ENCODE results near the gene RAD23B.
A peak's percentile ranks its signal among the peaks of the same experiment; 100 is the strongest.
"Not testable (repeated sequence)": the region's sequence is repeated elsewhere in the genome, so short reads cannot be mapped to it uniquely, and the experiment has no call there.

The RAD23B gene

DNA sequence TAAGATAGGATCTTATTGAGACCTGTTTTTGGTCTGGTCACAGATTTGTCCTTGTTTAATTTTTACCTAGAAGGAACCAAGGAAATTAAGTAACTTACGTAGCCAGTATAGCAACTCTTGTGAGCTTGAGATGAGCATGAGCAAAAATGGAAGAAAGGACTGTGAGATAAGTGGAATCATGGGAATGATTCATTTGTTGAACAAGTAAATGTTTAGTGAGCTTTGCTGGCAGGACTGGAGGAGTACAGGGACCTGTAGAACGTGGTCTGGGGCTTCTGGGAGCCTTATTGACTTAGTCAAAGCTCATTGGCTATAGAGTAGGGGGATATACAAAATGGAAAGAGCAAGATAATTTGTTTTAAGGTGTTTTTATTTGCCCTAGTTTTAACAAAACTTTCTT lies 3.0 kb downstream of the RAD23B start:
- Mint-ChIP-seq H3K4me3 (peak overlapping the region; percentile 85), H3K4me1 (peaks cover 55% of the 10 kb centered on the region), H3K27ac (ENCODE audit: low read depth) (peak overlapping the region; percentile 96), H3K36me3 (ENCODE audit: insufficient read depth) (peaks cover 21% of the 10 kb centered on the region), H3K27me3 (no peaks in the 10 kb centered on the region), H3K9me3 (no peaks in the 10 kb centered on the region)
- ATAC-seq (replicated peaks; ENCODE audit: extremely low read depth, poor library complexity, severe bottlenecking) (no peak), DNase-seq (ENCODE audit: low spot score in 2 of 2) (no peak)

DNA sequence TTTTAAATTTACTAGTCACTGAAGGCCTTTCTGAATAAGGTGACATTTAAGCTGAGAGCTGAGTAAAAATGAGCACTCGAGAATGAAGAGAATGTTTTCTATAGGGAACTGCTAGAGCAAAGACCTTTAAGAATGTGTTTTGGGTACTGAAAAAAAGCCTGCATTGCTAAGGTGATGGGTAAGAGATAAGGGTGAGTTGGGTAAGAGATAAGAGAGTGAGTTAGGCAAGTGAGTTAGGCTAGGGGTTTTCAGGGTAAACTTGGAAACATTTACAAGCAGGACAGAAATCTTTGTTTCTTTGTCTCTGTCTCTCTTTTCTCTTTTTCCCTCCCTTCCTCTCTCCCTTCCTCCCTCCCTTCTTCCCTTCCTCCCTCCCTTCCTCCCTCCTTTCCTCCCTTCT lies 5.6 kb downstream of the RAD23B start:
- Mint-ChIP-seq H3K4me1 (peaks cover 47% of the 10 kb centered on the region), H3K27ac (ENCODE audit: low read depth) (no peak overlapping the region), H3K9me3 (no peaks in the 10 kb centered on the region), H3K36me3 (ENCODE audit: insufficient read depth) (peaks cover 12% of the 10 kb centered on the region), H3K27me3 (no peaks in the 10 kb centered on the region), H3K4me3 (no peak overlapping the region)
- DNase-seq (ENCODE audit: low spot score in 2 of 2) (no peak), ATAC-seq (replicated peaks; ENCODE audit: extremely low read depth, poor library complexity, severe bottlenecking) (no peak)

DNA sequence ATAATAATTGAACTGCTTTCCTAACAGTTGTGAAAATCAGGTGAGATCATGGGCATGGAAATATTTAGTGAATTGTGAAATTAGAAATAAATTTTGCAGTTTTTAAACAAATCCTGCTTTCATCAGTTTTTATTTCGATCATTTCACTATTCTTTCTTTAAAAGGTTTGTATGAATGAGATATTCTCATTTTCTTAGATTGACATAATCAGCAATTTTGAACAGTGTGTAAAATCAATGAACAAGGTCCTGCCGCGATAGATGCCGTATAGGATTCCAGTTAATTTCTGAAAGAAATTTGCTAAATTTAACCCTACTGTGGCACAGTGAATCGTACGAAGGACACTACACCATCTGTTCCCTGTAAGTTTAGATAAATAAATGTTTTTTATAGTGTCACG lies 7.5 kb downstream of the RAD23B start:
- peaks cover 3% of the 10 kb centered on the region for H3K36me3 Mint-ChIP-seq (ENCODE audit: insufficient read depth)
- H3K27ac Mint-ChIP-seq (ENCODE audit: low read depth) = peak overlapping the region; percentile 41
- no peak overlapping the region for H3K4me3 Mint-ChIP-seq
- no peak for DNase-seq (ENCODE audit: low spot score in 2 of 2)
- H3K9me3 Mint-ChIP-seq = no peaks in the 10 kb centered on the region
- H3K27me3 Mint-ChIP-seq = no peaks in the 10 kb centered on the region
- no peak for ATAC-seq (replicated peaks; ENCODE audit: extremely low read depth, poor library complexity, severe bottlenecking)
- peaks cover 61% of the 10 kb centered on the region for H3K4me1 Mint-ChIP-seq

DNA sequence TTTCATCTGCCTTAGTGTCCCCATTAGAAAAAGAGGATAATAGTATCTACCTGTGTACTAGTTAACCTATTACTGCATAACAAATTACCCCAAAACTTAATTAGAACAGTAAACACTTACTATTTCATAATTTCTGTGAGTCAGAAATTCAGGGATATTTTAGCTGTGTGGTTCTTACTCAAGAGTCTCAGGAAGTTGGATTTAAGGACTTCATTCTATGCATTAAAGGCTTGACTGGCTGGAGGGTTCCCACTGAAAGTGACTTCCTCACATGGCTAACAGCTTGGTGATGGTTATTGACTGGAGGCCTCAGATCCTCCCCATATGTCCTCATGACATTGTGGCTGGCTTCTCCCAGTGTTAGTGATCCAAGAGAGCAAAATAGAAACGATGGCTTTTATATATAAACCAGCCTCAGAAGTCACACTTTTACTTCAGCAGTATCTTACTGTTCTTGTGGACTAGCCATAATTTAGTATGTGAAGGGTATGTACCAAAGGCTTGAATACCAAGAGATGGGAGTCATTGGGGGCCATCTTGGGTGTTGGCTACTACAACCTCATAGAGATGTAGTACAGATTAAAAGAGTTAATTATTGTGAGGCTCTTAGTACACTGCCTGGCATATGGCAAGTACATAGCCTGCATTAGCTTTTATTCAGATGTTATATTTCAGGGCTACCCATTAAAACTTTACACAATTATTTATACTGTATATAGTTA lies 9.9 kb downstream of the RAD23B start:
- ATAC-seq (replicated peaks; ENCODE audit: extremely low read depth, poor library complexity, severe bottlenecking) = no peak
- DNase-seq (ENCODE audit: low spot score in 2 of 2) = no peak
- H3K4me1 Mint-ChIP-seq = peaks cover 60% of the 10 kb centered on the region
- H3K27ac Mint-ChIP-seq (ENCODE audit: low read depth) = no peak overlapping the region
- H3K4me3 Mint-ChIP-seq = no peak overlapping the region
- peaks cover 11% of the 10 kb centered on the region for H3K36me3 Mint-ChIP-seq (ENCODE audit: insufficient read depth)
- H3K27me3 Mint-ChIP-seq = no peaks in the 10 kb centered on the region
- H3K9me3 Mint-ChIP-seq = no peaks in the 10 kb centered on the region

DNA sequence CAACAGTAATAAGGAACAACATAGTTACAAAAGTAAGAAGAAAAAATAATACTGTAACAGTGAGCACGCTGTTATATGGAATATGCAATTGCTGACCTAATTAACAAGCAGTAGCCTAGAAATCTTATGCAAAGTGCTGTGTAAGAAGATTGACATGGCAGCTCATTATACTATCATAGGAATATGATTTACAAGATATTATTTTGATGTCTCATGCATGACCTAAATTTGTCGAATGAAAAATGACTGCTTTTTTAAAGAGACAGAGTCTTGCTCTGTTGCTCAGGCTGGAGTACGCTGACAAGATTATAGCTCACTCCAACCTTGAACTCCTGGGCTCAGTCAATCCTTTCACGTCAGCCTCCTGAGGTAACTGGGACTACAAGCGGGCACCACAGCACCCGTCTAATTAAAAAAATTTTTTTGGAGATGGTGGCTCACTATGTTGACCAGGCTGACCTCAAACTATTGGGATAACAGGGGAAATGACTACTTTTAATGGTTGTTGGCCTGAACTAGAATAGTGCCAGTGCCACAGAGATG lies 10.5 kb downstream of the RAD23B start:
- peaks cover 11% of the 10 kb centered on the region for H3K36me3 Mint-ChIP-seq (ENCODE audit: insufficient read depth)
- no peak for ATAC-seq (replicated peaks; ENCODE audit: extremely low read depth, poor library complexity, severe bottlenecking)
- no peaks in the 10 kb centered on the region for H3K9me3 Mint-ChIP-seq
- H3K4me3 Mint-ChIP-seq = no peak overlapping the region
- no peak for DNase-seq (ENCODE audit: low spot score in 2 of 2)
- H3K4me1 Mint-ChIP-seq = peaks cover 57% of the 10 kb centered on the region
- no peaks in the 10 kb centered on the region for H3K27me3 Mint-ChIP-seq
- H3K27ac Mint-ChIP-seq (ENCODE audit: low read depth) = no peak overlapping the region

DNA sequence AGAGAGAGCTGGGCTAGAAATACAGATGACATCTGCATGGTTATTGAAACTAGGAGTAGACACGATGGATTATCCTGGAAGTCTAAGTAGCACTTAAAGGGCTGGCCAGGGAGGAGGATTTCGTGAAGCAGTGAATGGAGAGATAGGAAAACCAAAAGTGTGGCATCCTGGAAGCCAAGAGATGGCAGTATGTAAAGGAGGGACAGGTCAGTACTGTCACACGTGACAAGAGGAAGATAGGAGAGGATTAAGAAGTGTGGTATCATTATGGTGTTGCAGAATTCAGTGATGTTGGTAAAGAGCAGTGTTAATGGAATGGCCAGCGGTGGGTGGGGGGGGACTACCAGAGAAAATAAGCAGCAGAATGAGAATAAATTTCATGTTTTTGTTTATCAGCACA lies 11.7 kb downstream of the RAD23B start:
- H3K4me3 Mint-ChIP-seq = peak overlapping the region; percentile 6
- H3K27ac Mint-ChIP-seq (ENCODE audit: low read depth) = peak overlapping the region; percentile 27
- H3K9me3 Mint-ChIP-seq = no peaks in the 10 kb centered on the region
- DNase-seq (ENCODE audit: low spot score in 2 of 2) (no peak), ATAC-seq (replicated peaks; ENCODE audit: extremely low read depth, poor library complexity, severe bottlenecking) (no peak)
- H3K4me1 Mint-ChIP-seq = peaks cover 46% of the 10 kb centered on the region
- no peaks in the 10 kb centered on the region for H3K27me3 Mint-ChIP-seq
- peaks cover 8% of the 10 kb centered on the region for H3K36me3 Mint-ChIP-seq (ENCODE audit: insufficient read depth)

DNA sequence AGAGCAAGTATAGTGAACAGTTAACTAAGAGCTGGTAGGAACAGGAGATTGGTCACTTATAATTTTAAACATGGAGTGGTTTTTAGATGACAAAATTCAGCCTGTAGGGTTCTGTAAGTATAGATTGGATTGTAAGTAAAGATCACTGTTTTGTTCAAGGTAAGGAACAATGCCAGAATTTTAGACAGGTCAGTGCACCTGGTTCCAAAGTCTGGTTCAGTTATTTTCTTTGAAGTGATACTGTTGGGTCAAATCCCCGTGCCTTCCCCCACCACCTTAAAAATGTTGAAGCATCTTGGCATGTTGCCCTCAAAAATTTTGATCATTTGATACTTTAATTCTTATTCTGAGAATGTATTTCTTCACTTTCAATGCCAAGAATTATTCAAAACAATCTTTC lies 12.9 kb downstream of the RAD23B start:
- H3K36me3 Mint-ChIP-seq (ENCODE audit: insufficient read depth) = peaks cover 8% of the 10 kb centered on the region
- H3K4me1 Mint-ChIP-seq = peaks cover 38% of the 10 kb centered on the region
- no peaks in the 10 kb centered on the region for H3K27me3 Mint-ChIP-seq
- ATAC-seq (replicated peaks; ENCODE audit: extremely low read depth, poor library complexity, severe bottlenecking) (no peak), DNase-seq (ENCODE audit: low spot score in 2 of 2) (no peak)
- no peaks in the 10 kb centered on the region for H3K9me3 Mint-ChIP-seq
- H3K4me3 Mint-ChIP-seq = peak overlapping the region; percentile 1
- peak overlapping the region; percentile 27 for H3K27ac Mint-ChIP-seq (ENCODE audit: low read depth)

DNA sequence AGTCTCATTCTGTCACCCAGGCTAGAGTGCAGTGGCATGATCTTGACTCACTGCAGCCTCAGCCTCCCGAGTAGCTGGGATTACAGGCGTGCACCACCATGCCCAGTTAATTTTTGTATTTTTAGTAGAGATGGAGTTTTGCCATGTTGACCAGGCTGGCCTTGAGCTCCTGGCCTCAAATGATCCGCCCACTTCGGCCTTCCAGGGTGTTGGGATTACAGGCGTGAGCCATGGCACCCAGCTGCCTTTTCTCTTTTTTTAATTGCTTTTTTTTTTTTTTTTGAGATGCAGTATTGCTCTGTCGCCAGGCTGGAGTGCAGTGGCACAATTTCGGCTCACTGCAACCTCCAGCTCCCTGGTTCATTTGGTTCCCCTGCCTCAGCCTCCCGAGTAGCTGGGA lies 13.5 kb downstream of the RAD23B start:
- Mint-ChIP-seq H3K36me3 (ENCODE audit: insufficient read depth) (peaks cover 11% of the 10 kb centered on the region), H3K4me1 (peaks cover 38% of the 10 kb centered on the region)
- not testable (repeated sequence) for H3K27ac Mint-ChIP-seq (ENCODE audit: low read depth); DNase-seq (ENCODE audit: low spot score in 2 of 2); H3K4me3 Mint-ChIP-seq; ATAC-seq (replicated peaks; ENCODE audit: extremely low read depth, poor library complexity, severe bottlenecking); H3K27me3 Mint-ChIP-seq; H3K9me3 Mint-ChIP-seq

DNA sequence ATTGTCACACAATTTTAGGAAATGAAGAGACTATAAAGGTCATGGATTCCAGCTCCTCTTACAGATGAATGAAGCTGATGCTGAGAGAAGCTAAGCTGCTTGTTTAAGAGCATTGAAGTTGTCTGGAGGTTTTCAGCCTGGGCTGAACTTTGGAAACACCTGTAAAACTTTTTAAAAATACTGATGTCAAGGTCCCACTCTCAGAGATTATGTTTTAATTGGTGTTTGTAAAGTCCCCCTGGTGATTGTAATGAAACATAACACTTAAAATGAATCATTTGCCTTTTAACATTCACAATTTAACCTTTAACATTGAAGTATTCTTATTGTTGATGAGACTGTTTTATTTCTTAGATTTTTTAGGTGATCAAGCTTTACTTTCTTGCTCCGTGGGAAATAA lies 16.4 kb downstream of the RAD23B start:
- H3K9me3 Mint-ChIP-seq = no peaks in the 10 kb centered on the region
- peaks cover 13% of the 10 kb centered on the region for H3K36me3 Mint-ChIP-seq (ENCODE audit: insufficient read depth)
- no peak overlapping the region for H3K27ac Mint-ChIP-seq (ENCODE audit: low read depth)
- H3K4me1 Mint-ChIP-seq = peaks cover 22% of the 10 kb centered on the region
- ATAC-seq (replicated peaks; ENCODE audit: extremely low read depth, poor library complexity, severe bottlenecking) (no peak), DNase-seq (ENCODE audit: low spot score in 2 of 2) (no peak)
- H3K27me3 Mint-ChIP-seq = no peaks in the 10 kb centered on the region
- H3K4me3 Mint-ChIP-seq = no peak overlapping the region

DNA sequence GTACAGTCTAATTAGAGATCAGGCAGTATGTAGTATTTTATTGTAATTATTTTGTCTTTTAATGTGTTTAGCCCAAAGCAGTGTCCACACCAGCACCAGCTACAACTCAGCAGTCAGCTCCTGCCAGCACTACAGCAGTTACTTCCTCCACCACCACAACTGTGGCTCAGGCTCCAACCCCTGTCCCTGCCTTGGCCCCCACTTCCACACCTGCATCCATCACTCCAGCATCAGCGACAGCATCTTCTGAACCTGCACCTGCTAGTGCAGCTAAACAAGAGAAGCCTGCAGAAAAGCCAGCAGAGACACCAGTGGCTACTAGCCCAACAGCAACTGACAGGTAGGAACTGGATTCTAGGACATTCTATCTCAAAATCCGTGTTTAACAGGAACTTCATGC lies 23.2 kb downstream of the RAD23B start:
- Mint-ChIP-seq H3K9me3 (no peaks in the 10 kb centered on the region), H3K27me3 (no peaks in the 10 kb centered on the region), H3K27ac (ENCODE audit: low read depth) (no peak overlapping the region), H3K36me3 (ENCODE audit: insufficient read depth) (peaks cover 44% of the 10 kb centered on the region), H3K4me1 (peaks cover 50% of the 10 kb centered on the region), H3K4me3 (no peak overlapping the region)
- no peak for DNase-seq (ENCODE audit: low spot score in 2 of 2)
- no peak for ATAC-seq (replicated peaks; ENCODE audit: extremely low read depth, poor library complexity, severe bottlenecking)

DNA sequence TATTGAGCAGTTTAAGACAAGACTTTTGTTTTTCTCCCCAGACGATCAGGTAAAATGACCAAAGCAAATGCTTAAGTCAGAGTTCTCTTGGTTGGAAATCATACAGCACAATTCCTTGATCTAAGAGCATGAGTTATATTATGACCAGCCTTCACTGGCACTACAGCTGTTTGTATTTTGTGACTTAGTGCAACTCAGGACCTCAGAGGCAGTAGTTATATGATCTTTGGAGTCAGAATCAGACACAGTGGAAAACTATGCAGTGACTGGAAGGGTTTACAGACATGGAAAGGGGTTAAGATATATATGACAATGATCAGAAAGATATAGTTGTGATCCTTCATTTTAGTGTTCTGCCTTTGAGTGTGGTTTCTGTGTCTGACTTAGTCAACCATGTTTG lies 24.3 kb downstream of the RAD23B start:
- Mint-ChIP-seq H3K27ac (ENCODE audit: low read depth) (no peak overlapping the region), H3K4me1 (peaks cover 50% of the 10 kb centered on the region), H3K36me3 (ENCODE audit: insufficient read depth) (peaks cover 44% of the 10 kb centered on the region), H3K27me3 (no peaks in the 10 kb centered on the region), H3K9me3 (no peaks in the 10 kb centered on the region), H3K4me3 (no peak overlapping the region)
- DNase-seq (ENCODE audit: low spot score in 2 of 2) = no peak
- no peak for ATAC-seq (replicated peaks; ENCODE audit: extremely low read depth, poor library complexity, severe bottlenecking)

DNA sequence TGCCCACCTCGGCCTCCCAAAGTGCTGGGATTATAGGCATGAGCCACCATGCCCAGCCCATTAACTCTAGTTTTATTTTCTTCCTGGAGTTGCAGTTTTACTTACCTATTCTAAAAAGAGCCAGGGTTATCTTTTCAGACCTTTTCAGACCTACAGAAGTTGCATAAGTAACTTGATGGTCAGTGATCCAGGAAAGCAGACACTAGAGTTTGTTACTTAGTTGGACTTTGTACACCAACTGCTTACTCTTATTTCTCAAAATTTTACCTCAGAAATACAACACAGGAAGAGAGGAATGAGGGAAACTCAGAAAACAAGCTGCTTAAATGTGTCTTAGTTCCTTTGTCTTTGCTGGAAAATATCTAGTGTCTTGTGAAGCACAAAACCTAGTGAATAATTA lies 25.4 kb downstream of the RAD23B start:
- H3K27me3 Mint-ChIP-seq = no peaks in the 10 kb centered on the region
- no peak for DNase-seq (ENCODE audit: low spot score in 2 of 2)
- no peak for ATAC-seq (replicated peaks; ENCODE audit: extremely low read depth, poor library complexity, severe bottlenecking)
- H3K36me3 Mint-ChIP-seq (ENCODE audit: insufficient read depth) = peaks cover 51% of the 10 kb centered on the region
- H3K4me1 Mint-ChIP-seq = peaks cover 60% of the 10 kb centered on the region
- H3K27ac Mint-ChIP-seq (ENCODE audit: low read depth) = peak overlapping the region; percentile 75
- H3K4me3 Mint-ChIP-seq = no peak overlapping the region
- H3K9me3 Mint-ChIP-seq = no peaks in the 10 kb centered on the region

DNA sequence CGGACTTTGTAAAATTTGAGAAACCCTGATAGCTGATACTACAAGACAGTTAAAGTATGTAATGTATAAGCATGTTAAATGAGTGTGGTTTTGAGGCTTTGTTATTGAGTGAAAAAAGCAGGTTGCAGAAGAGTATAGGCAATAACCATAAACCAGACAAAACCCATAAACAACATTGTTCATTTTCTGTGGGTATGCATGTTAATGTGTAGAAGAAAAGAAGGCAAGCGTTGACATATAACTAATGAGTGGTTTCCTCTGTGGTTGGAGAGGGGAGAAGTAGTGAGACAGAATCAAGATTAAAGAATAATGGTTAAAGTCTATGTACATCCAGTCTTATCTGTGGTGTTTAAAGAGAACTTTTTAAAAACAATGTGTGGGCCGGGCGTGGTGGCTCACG lies 26.2 kb downstream of the RAD23B start:
- peak; percentile 91 for ATAC-seq (replicated peaks; ENCODE audit: extremely low read depth, poor library complexity, severe bottlenecking)
- H3K27ac Mint-ChIP-seq (ENCODE audit: low read depth) = peak overlapping the region; percentile 75
- H3K4me1 Mint-ChIP-seq = peaks cover 66% of the 10 kb centered on the region
- peak overlapping the region; percentile 15 for H3K4me3 Mint-ChIP-seq
- H3K36me3 Mint-ChIP-seq (ENCODE audit: insufficient read depth) = peaks cover 51% of the 10 kb centered on the region
- no peaks in the 10 kb centered on the region for H3K9me3 Mint-ChIP-seq
- H3K27me3 Mint-ChIP-seq = no peaks in the 10 kb centered on the region
- no peak for DNase-seq (ENCODE audit: low spot score in 2 of 2)

All from central memory CD8-positive, alpha-beta T cell (primary cell).